Lower lobe of right lung (tissue), 2 donors: Measurements from ENCODE around the gene HPRT1. TPM values are rescaled to one million over a fixed set of nuclear protein-coding genes. Genes with fewer than 3 reads are reported as not detected.

Experiments used
- ATAC-seq, 2 donors: fragments of 200-7000 bp; cut with Tn5 transposase; one replicate each; pipeline ENCODE4 v1.9.1; 2020 to 2022; ENCODE audit warnings: mild to moderate bottlenecking in 2 of 2, moderate library complexity in 2 of 2
- DNase-seq: peaks from one replicate; pipeline ENCODE4 v3.0.0-alpha.2; 2020
- H3K27ac ChIP-seq: fragments of 200-600 bp; one replicate; pipeline ENCODE4 v1.8.0; 2022
- H3K27me3 ChIP-seq: fragments of 200-600 bp; one replicate; pipeline ENCODE4 v1.8.0; 2022; ENCODE audit warnings: low read depth
- H3K36me3 ChIP-seq: fragments of 200-600 bp; one replicate; pipeline ENCODE4 v1.8.0; 2022; ENCODE audit warnings: mild to moderate bottlenecking
- H3K4me1 ChIP-seq: fragments of 200-600 bp; one replicate; pipeline ENCODE4 v1.8.0; 2022
- H3K4me3 ChIP-seq: fragments of 200-600 bp; one replicate; pipeline ENCODE4 v1.8.0; 2022; ENCODE audit warnings: mild to moderate bottlenecking
- H3K9me3 ChIP-seq: fragments of 200-600 bp; one replicate; pipeline ENCODE4 v1.8.0; 2022
- CTCF ChIP-seq: fragments of 200-600 bp; IDR thresholded peaks from one replicate; pipeline ENCODE4 v1.8.0; 2022; ENCODE audit warnings: antibody characterized with exemption, mild to moderate bottlenecking
- intact Hi-C: fragments of 100-400 bp; cut with DNase I; formaldehyde crosslinking; loops from one replicate; pipeline ENCODE4 v1.11.0; 2022
- total RNA-seq: library from RNA; stranded (reverse); fragmentation: NEBNext Ultra II Directional; extraction: Animal tissue kit (Norgen Biotek cat#: 25700); gene quantifications from one replicate; pipeline ENCODE4 v1.2.1, GENCODE V29; 2021
- donor health status: DM: no; HTN: yes; CAD: no; lungs with severe emphysema.

The HPRT1 gene
- total RNA-seq, 1 donor from 2014 or later: 18.1 TPM

DNA sequence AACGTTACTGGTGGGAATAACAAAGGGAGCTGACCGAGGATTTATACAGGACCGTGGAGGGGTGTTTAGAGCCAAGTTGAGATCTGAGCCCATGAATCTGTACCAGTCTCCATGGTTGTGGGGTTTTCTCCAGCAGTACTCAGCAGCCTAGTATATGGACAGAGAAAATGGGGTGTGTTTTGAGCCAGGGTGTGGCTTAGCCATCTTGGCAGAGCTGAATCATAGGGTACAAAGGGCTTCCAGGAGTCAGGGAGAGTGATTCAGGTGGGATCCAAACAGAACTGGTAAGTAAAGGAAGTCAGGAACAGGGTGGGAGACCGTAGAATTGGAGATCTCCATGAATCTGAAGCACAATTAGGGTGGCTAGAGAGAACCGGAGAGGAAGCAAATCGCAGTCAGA is 7.4 kb upstream of the HPRT1 start:
- Histone ChIP-seq H3K9me3 (no peaks in the 10 kb centered on the region), H3K4me1 (no peaks in the 10 kb centered on the region), H3K27me3 (no peaks in the 10 kb centered on the region), H3K36me3 (no peaks in the 10 kb centered on the region), H3K4me3 (no peak overlapping the region), H3K27ac (no peak overlapping the region)
- ATAC-seq (no peak), DNase-seq (no peak)
- no peak for TF ChIP-seq CTCF
- intact Hi-C loops: no loop called here

- Histone ChIP-seq H3K9me3 (no peaks in the 10 kb centered on the region), H3K27me3 (no peaks in the 10 kb centered on the region), H3K4me1 (no peaks in the 10 kb centered on the region), H3K27ac (no peak overlapping the region), H3K36me3 (no peaks in the 10 kb centered on the region), H3K4me3 (no peak overlapping the region)
- TF ChIP-seq CTCF: no peak
- intact Hi-C loops: no loop called here
- DNase-seq: no peak
- ATAC-seq: no peak
These were observed 6.3 kb upstream of the HPRT1 start for GRCh38 chrX:134453631-134454030.

DNA sequence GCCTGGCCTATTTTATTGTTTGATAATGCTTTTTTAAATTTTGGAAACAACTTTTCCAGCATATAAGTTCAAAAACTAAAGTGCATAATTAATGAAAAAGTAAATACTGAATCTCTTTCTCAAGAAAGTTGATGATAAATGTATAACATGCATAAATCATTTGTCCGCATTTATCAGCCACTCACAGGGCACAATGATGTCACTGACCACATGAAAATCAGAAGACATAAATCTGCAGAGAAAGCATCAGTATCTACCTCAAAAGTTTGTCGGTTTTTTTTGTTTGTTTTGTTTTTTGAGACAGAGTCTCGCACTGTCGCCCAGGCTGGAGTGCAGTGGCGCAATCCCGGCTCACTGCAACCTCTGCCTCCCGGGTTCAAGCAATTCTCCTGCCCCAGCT is 5.5 kb upstream of the HPRT1 start:
- no peaks in the 10 kb centered on the region for H3K4me1 ChIP-seq
- H3K4me3 ChIP-seq: no peak overlapping the region
- H3K27ac ChIP-seq: no peak overlapping the region
- H3K27me3 ChIP-seq: no peaks in the 10 kb centered on the region
- no peak for TF ChIP-seq CTCF
- H3K9me3 ChIP-seq: no peaks in the 10 kb centered on the region
- intact Hi-C loops: no loop called here
- DNase-seq: no peak
- ATAC-seq: no peak
- no peaks in the 10 kb centered on the region for H3K36me3 ChIP-seq

DNA sequence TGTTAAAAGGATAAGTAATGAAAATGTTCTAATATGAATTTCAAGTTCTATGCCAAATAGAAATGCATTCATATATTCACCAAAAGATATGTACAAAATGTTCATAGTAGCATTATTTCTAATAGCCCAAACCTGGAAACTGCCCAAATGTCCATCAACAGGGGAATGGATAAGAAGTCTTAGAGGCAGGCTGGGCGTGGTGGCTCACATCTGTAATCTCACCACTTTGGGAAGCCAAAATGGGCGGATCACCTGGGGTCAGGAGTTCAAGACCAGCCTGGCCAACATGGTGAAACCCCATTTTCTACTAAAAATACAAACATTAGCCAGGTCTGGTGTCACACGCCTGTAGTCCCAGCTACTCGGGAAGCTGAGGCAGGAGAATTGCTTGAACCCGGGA is 2.3 kb upstream of the HPRT1 start:
- H3K9me3 ChIP-seq: no peaks in the 10 kb centered on the region
- DNase-seq (no peak), ATAC-seq (no peak)
- no peaks in the 10 kb centered on the region for H3K4me1 ChIP-seq
- H3K4me3 ChIP-seq: no peak overlapping the region
- no peaks in the 10 kb centered on the region for H3K36me3 ChIP-seq
- no peak for TF ChIP-seq CTCF
- H3K27ac ChIP-seq: no peak overlapping the region
- intact Hi-C loops: no loop called here
- H3K27me3 ChIP-seq: no peaks in the 10 kb centered on the region

- intact Hi-C loops: no loop called here
- H3K9me3 ChIP-seq: no peaks in the 10 kb centered on the region
- no peak overlapping the region for H3K27ac ChIP-seq
- TF ChIP-seq CTCF: no peak
- peak; percentile 8 to 34 for ATAC-seq
- H3K4me3 ChIP-seq: peak overlapping the region; percentile 67
- DNase-seq: no peak
- no peaks in the 10 kb centered on the region for H3K4me1 ChIP-seq
- no peaks in the 10 kb centered on the region for H3K36me3 ChIP-seq
- no peaks in the 10 kb centered on the region for H3K27me3 ChIP-seq
These were observed 321 bp upstream of the HPRT1 start for GRCh38 chrX:134459683-134460004.

- no peak for TF ChIP-seq CTCF
- DNase-seq: no peak
- peak overlapping the region; percentile 67 for H3K4me3 ChIP-seq
- peak; percentile 15 to 27 for ATAC-seq
- no peaks in the 10 kb centered on the region for H3K36me3 ChIP-seq
- no peaks in the 10 kb centered on the region for H3K27me3 ChIP-seq
- intact Hi-C loops: no loop called here
- no peaks in the 10 kb centered on the region for H3K4me1 ChIP-seq
- no peaks in the 10 kb centered on the region for H3K9me3 ChIP-seq
- H3K27ac ChIP-seq: no peak overlapping the region
These were observed 876 bp downstream of the HPRT1 start for GRCh38 chrX:134460862-134461220.
